DOHH2 (cell line): ENCODE data around the gene IER3.

Experiments
- H3F3A ChIP-seq: fragments of 200-600 bp; sonication (generic), shearing (Covaris generic); 2 replicates; pipeline ENCODE4 v1.6.0; 2016; ENCODE audit warnings: antibody characterized with exemption, mild to moderate bottlenecking; ENCODE audit not compliant: control insufficient read depth, insufficient read depth
- H3K27ac ChIP-seq: fragments of 200-600 bp; sonication (generic); 2 replicates; pipeline ENCODE4 v1.5.1; 2014; ENCODE audit warnings: low read depth, mild to moderate bottlenecking, low read length, moderate library complexity
- H3K27me3 ChIP-seq: fragments of 200-600 bp; sonication (generic); 2 replicates; pipeline ENCODE4 v1.6.1; 2014; ENCODE audit warnings: mild to moderate bottlenecking, low read length, mixed read lengths; ENCODE audit not compliant: control insufficient read depth
- H3K36me3 ChIP-seq: fragments of 200-600 bp; sonication (generic); 2 replicates; pipeline ENCODE4 v1.6.1; 2014; ENCODE audit warnings: mild to moderate bottlenecking, low read length, moderate library complexity, mixed read lengths; ENCODE audit not compliant: control insufficient read depth
- H3K4me1 ChIP-seq: fragments of 200-600 bp; sonication (generic); 2 replicates; pipeline ENCODE4 v1.6.1; 2014; ENCODE audit warnings: mild to moderate bottlenecking, low read length, mixed read lengths; ENCODE audit not compliant: control insufficient read depth
- H3K4me2 ChIP-seq: fragments of 200-600 bp; sonication (generic); 2 replicates; pipeline ENCODE4 v1.6.0; 2014; ENCODE audit warnings: mild to moderate bottlenecking, low read length, moderate library complexity
- H3K4me3 ChIP-seq: fragments of 200-600 bp; sonication (generic); 2 replicates; pipeline ENCODE4 v1.5.1; 2014; ENCODE audit warnings: mild to moderate bottlenecking, low read length, mixed read lengths
- H3K79me2 ChIP-seq: fragments of 200-600 bp; sonication (generic); 2 replicates; pipeline ENCODE4 v1.6.1; 2014; ENCODE audit warnings: mild to moderate bottlenecking, low read length, mixed read lengths; ENCODE audit not compliant: control insufficient read depth
- H3K9me2 ChIP-seq: fragments of 200-600 bp; sonication (generic); replicated peaks from 2 replicates; pipeline ENCODE4 v1.6.1; 2014; ENCODE audit warnings: mild to moderate bottlenecking, low read length, mixed read lengths; ENCODE audit not compliant: control insufficient read depth
- H3K9me3 ChIP-seq: fragments of 200-600 bp; sonication (generic); 2 replicates; pipeline ENCODE4 v1.6.1; 2014; ENCODE audit warnings: antibody characterized with exemption, low read length, mixed read lengths; ENCODE audit not compliant: control insufficient read depth, insufficient read depth
- H4K20me1 ChIP-seq: fragments of 200-600 bp; sonication (generic); 2 replicates; pipeline ENCODE4 v1.6.0; 2014; ENCODE audit warnings: low read depth, mild to moderate bottlenecking, antibody characterized with exemption, low read length, moderate library complexity; ENCODE audit not compliant: control insufficient read depth, insufficient read depth
- EZH2phosphoT487 ChIP-seq: fragments of 200-600 bp; sonication (generic); IDR thresholded peaks from 2 replicates; pipeline ENCODE4 v1.6.1; 2017; ENCODE audit warnings: borderline replicate concordance, mild to moderate bottlenecking, antibody characterized with exemption, low read length, moderate library complexity, mixed read lengths
- TF ChIP-seq, protein P1 (sequence below): fragments of 200-600 bp; sonication (generic); IDR thresholded peaks from one replicate; pipeline ENCODE4 v1.5.1; 2014; ENCODE audit warnings: antibody characterized with exemption, mild to moderate bottlenecking, low read depth, low read length; ENCODE audit not compliant: poor library complexity, severe bottlenecking

The IER3 gene

DNA sequence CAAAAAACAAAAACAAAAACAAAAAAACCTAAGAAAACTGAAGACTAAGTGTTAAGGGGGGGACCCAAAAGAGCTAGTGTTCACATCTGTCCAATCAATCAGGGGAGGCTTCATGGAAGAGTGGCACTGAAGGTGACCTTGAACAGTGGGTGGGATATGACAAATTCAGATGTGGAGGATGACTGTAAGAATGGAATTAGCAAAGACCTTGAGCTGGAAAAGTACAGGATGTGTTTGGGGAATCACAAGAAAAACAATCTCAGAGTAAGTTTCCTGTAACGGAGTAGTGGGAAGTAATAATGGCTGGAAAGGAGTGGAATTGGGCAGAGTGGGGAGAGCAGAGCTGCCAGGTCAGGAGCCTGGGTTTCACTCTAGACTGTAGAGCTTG, 2.9 kb upstream of the IER3 start:
- H3K79me2 ChIP-seq, result peaks cover under 1% of the 10 kb centered on the region
- H3K4me3 ChIP-seq, result no peak overlapping the region
- no peak for TF ChIP-seq EZH2phosphoT487
- TF ChIP-seq, protein P1, sequence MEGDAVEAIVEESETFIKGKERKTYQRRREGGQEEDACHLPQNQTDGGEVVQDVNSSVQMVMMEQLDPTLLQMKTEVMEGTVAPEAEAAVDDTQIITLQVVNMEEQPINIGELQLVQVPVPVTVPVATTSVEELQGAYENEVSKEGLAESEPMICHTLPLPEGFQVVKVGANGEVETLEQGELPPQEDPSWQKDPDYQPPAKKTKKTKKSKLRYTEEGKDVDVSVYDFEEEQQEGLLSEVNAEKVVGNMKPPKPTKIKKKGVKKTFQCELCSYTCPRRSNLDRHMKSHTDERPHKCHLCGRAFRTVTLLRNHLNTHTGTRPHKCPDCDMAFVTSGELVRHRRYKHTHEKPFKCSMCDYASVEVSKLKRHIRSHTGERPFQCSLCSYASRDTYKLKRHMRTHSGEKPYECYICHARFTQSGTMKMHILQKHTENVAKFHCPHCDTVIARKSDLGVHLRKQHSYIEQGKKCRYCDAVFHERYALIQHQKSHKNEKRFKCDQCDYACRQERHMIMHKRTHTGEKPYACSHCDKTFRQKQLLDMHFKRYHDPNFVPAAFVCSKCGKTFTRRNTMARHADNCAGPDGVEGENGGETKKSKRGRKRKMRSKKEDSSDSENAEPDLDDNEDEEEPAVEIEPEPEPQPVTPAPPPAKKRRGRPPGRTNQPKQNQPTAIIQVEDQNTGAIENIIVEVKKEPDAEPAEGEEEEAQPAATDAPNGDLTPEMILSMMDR, result no peak
- H3F3A ChIP-seq, result peaks cover 8% of the 10 kb centered on the region
- peaks cover 23% of the 10 kb centered on the region for H3K4me1 ChIP-seq
- H3K9me2 ChIP-seq, result no peaks in the 10 kb centered on the region
- no peaks in the 10 kb centered on the region for H4K20me1 ChIP-seq
- no peak overlapping the region for H3K4me2 ChIP-seq
- no peaks in the 10 kb centered on the region for H3K36me3 ChIP-seq
- no peaks in the 10 kb centered on the region for H3K9me3 ChIP-seq
- H3K27me3 ChIP-seq, result peaks cover 28% of the 10 kb centered on the region
- H3K27ac ChIP-seq, result no peak overlapping the region

DNA sequence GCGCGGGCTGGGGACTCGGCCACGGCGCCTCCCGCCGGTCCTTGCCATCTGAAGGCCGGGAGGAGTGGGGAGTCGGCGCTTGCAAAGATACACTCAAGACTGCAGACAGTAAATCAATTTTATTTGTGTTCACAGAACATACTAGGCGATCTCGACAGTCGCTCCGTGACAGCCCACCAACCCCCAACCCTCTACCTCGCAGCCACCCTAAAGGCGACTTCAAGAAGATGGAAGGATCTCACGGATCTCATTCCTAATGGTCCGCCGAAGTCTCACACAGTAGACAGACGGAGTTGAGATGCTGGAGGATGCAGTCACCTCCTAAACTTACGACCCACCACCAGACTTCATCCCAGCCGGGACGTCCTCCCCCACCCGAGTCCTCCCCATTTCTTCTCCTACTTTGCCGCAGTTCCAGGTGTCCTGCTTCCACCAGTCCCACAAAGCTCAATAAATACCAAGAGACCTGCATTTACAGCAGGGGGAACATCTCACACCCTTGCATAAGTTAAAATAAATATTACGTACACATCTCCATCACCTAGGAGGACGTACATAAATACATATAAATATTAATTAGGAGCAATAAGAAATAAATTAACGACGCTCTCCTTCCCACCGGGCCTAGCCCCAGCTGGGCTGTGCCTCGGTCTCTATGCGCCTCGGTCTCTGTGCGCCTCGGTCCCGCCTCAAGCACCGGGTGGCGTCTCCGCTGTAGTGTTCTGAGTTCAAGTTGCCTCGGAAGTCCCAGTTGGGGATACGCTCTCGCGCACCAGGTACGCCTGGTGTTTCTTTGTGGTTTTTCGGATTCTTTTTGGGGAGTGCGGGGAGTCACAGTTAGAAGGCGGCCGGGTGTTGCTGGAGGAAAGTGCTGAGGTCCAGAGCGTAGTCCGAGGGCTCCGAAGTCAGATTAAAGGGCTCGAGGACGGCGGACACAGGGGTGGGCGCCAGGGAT, 971 bp downstream of the IER3 start:
- H3F3A ChIP-seq, result peaks cover 8% of the 10 kb centered on the region
- no peaks in the 10 kb centered on the region for H3K9me2 ChIP-seq
- no peaks in the 10 kb centered on the region for H3K9me3 ChIP-seq
- TF ChIP-seq, protein P1, result peak; percentile 17
- no peak for TF ChIP-seq EZH2phosphoT487
- H4K20me1 ChIP-seq, result no peaks in the 10 kb centered on the region
- H3K4me3 ChIP-seq, result peak overlapping the region; percentile 92
- H3K27ac ChIP-seq, result no peak overlapping the region
- peaks cover 37% of the 10 kb centered on the region for H3K36me3 ChIP-seq
- H3K79me2 ChIP-seq, result peaks cover 23% of the 10 kb centered on the region
- peaks cover 43% of the 10 kb centered on the region for H3K4me1 ChIP-seq
- H3K4me2 ChIP-seq, result peak overlapping the region; percentile 89
- H3K27me3 ChIP-seq, result peaks cover 27% of the 10 kb centered on the region

DNA sequence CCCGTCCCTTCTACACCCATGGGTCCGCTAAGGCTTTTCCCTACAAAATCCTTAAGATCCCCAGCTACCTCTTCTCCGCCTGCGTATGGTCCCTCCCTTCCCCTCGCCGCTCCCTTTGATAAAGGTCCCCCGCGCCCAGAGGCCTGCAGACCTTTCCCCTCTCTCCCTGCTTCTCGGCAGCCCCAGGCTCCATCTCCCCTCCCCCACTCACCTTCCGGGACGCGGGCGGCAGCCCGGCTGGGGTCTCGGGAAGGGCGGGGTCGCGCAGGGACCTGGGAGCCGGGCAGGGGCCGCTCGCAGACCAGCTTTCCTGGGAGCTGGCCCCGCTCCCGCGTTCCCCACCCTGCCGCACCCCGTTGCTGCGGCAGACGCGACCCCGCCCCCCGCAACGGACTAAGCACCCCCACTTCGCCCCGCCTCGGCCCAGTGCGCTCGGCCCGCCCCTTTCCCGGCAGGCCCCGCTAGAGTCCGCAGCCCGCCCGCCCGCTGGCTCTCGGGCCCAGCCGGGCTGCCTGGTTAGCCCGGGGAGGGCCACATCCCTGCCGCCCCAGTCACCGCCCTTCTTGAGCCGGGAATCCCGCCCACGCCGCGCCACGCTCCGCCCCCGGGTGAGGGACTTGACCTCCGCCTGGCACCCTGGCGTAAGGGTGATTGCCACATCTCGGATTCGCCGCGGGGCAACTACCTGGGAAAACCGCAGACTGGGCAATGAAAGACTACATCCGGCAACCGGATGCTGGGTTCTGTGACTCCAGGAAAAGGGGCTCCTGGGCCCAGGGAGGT, 1.8 kb downstream of the IER3 start, which contains the start of gene FLOT1:
Gene FLOT1 (minus strand): TSS at position 372 of the 783 bp plus-strand sequence. CDS start 498 bp downstream, outside the sequence.
- Histone ChIP-seq H3K27me3 (peaks cover 19% of the 10 kb centered on the region), H3K36me3 (peaks cover 46% of the 10 kb centered on the region), H3K9me3 (no peaks in the 10 kb centered on the region), H4K20me1 (peaks cover 4% of the 10 kb centered on the region; the same call in 1 of the 2 replicates), H3K9me2 (no peaks in the 10 kb centered on the region), H3K4me3 (peak within 1 kb of the TSS; percentile 92), H3F3A (peaks cover 12% of the 10 kb centered on the region), H3K27ac (peak within 1 kb of the TSS; percentile 45), H3K4me1 (peaks cover 51% of the 10 kb centered on the region), H3K4me2 (peak within 1 kb of the TSS; percentile 89), H3K79me2 (peaks cover 29% of the 10 kb centered on the region)
- TF ChIP-seq EZH2phosphoT487, result no peak
- TF ChIP-seq, protein P1, result no peak
